GM12864 (cell line): Measurements from ENCODE around the gene STPG4.

Experiments used
- DNase-seq: peaks from one replicate; pipeline ENCODE4 v3.0.0-alpha.2; 2011; ENCODE audit warnings: low read depth
- H3K4me3 ChIP-seq: 2 replicates; pipeline ENCODE4 v1.5.1; 2011; ENCODE audit warnings: mild to moderate bottlenecking, low read depth, low read length, control low read depth
- CTCF ChIP-seq: IDR thresholded peaks from 2 replicates; pipeline ENCODE4 v1.5.1; 2011; ENCODE audit warnings: low read depth, mild to moderate bottlenecking, moderate library complexity, low read length, control low read depth, inconsistent platforms; ENCODE audit errors: missing control alignments

STPG4 gene

GRCh38 chr2:47080888-47081301 is 74.2 kb downstream of the STPG4 start:
- TF ChIP-seq CTCF = no peak
- no peak overlapping the region for H3K4me3 ChIP-seq
- DNase-seq = no peak

GRCh38 chr2:47079515-47080412 is 75.3 kb downstream of the STPG4 start:
- no peak for TF ChIP-seq CTCF
- no peak for DNase-seq
- no peak overlapping the region for H3K4me3 ChIP-seq

- DNase-seq = no peak
- H3K4me3 ChIP-seq = no peak overlapping the region
- TF ChIP-seq CTCF = no peak
Observed at GRCh38 chr2:47078541-47079482, 76.3 kb downstream of the STPG4 start.

DNA sequence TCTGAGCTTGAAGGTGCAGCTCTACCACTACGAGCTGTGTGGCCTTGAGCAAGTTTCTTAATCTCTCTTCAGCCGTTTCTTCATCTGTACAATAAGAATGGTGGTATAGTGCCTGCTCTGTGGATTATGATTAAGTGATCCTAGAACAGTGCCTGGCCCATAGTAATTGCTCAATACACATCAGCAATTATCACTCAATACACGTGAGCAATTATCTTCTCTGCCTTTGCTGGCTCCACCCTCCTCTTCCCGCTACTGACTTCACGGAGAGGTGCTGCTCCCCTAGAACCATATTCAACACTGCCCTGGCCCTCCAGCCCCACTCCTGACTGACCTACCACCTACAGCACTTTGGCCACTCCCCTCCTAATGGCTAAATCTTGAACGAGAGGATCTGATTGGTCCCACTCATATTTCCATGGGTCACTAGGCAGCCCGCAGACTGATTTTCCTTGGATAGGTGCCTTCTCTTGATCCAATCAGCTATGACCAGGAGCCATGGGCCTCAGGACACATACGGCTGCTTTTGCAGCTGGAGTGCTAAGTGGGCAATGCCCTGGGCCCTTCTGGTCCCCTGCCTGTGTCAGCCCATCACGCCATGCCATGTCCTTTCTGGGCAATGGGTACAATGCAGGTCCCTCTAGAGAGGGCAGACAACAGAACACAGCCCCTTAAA is 77.5 kb downstream of the STPG4 start:
- DNase-seq = no peak
- TF ChIP-seq CTCF = no peak
- H3K4me3 ChIP-seq = no peak overlapping the region

DNA sequence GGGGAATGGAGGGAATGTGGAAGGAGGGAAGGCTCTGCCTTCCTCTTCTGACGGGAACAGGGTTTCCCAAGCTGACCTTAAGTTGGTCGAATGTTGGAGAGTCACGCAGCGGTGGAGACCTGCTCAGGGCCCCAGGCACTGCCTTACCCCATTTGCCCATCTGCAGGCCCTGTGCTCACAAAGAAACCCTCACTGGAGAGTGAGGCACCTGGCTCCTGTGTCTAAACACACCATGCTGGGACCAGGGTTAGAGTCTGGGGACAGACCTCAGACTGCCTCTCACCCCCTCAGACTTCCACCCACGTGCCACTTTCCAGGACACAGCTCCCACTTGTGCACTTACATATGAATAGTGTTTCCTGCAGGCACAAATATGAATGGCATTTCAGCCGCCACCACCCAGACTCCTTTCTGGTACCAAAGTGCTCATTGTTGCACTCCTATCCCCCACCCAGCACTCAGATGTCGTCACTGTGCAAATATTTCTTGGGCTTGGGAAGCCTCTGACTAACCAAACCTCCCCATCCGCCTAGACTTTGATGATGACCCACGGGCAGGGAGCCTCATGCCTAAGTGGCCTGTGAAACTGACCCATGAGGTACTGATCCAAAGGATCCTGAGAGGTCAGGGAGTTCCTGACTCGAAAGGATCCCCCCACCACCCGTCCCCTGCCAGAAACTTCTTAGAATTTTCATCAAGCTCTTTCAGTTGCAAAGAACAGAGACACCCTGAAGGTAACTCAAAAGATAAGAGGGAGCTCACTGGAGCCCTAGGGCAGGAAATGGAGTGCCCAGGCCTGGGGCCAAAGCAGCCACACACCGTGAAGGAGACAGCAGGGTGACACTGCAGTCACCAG is 78.3 kb downstream of the STPG4 start:
- TF ChIP-seq CTCF = no peak
- DNase-seq = no peak
- H3K4me3 ChIP-seq = no peak overlapping the region

GRCh38 chr2:47076126-47076506 is 79.0 kb downstream of the STPG4 start:
- no peak overlapping the region for H3K4me3 ChIP-seq
- no peak for DNase-seq
- no peak for TF ChIP-seq CTCF
